GF-D8 (cell line): ENCODE measurements around the gene IGFBP6.
"Not testable (repeated sequence)": the region's sequence is repeated elsewhere in the genome, so short reads cannot be mapped to it uniquely, and the experiment has no call there.

Experiments
- DNase-seq: peaks from one replicate; lab custom pipeline; 2025; lab: John Stamatoyannopoulos, UW

IGFBP6 gene

DNA sequence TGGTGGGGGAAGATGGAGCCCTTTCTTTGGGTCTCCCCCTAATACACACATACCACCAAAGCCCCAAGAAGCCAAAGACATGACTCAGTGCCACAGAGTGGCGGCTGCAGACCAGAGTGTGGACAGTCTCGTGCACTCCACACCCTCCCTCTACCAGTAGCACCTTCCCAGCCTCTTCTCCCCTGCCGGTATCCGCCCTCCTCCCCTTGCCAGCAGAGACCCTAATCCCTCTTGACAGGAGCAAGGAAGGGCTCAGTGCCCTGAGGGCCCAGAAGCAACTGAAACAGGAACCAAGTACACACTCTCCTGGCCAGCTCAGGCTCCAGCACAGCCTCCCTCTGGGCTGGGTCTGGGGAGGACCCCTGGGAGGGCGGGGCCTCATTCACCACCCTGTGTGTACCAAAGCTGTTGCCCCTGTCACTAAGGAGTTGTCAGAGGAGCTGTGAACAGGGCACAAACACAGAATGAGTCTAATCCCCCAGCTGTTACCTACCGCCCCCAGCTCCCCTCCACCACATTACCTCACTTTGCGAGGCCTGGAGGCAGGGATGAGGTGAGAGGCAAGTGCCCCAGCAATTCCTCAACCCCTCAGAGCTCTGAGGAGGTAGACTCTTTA lies 26.5 kb upstream of the IGFBP6 start:
- no peak for DNase-seq

DNA sequence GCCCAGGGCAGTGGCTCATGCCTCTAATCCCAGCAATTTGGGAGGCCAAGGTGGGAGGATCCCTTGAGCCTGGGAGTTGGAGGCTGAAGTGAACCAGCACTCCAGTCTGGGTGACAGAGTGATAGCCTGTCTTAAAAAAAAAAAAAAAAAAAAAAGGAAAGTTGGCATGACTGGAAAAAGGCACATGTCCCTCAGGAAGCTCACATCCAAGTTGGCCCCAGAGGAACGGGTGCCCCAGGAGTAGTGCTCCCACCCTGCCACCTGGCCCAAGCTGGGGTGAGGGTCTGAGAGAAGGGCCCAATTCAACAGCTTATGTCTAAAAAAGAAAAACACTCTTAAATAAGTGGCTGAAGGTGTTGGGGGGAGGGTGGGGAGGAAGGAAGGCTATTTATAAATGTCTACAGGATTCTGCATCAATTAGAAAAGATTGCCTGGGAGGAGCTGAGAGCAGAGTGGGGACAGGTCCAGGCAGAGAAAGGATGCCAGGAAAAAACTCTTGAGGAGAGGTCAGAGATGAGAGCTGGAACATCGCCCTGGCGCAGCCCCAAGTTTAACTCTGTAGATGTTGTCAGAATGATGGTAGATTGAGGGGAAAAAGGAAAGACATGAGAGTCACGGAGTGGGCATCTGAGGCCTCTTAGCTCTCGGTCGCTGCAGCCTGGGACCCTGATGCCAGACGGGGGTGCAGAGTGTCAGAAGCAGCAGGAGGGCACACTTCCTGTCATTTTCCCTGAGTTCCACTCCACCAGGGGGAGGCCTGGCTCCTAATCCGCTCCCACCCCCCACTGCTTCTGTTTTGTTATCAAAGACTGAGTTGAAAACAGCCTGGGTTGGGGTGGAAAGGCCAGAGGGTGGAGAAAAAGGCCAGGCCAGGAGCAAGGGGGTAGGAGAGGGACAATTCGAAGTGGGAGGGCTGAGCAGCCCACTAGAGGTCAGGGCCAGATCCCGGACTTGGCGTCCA lies 25.6 kb upstream of the IGFBP6 start:
- no peak for DNase-seq

DNA sequence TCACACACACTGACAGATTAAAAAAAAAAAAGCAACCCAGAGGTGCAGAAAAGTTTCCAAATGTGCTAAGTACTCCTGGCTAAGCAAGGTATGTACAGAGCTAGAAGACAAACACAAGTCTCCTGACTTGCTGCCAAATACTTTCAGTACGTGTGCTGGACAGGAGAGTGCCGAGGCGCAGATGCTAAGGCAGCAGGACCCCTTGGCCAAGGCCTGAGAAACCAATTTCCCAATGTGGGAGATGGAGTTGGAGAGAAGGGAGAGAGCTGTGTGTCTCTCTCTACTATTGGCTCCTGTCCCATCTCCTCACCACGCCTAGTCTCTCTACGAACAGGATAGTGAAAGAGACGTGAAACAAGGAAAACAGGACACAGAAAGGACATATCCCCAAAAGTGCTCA lies 23.6 kb upstream of the IGFBP6 start:
- no peak for DNase-seq

DNA sequence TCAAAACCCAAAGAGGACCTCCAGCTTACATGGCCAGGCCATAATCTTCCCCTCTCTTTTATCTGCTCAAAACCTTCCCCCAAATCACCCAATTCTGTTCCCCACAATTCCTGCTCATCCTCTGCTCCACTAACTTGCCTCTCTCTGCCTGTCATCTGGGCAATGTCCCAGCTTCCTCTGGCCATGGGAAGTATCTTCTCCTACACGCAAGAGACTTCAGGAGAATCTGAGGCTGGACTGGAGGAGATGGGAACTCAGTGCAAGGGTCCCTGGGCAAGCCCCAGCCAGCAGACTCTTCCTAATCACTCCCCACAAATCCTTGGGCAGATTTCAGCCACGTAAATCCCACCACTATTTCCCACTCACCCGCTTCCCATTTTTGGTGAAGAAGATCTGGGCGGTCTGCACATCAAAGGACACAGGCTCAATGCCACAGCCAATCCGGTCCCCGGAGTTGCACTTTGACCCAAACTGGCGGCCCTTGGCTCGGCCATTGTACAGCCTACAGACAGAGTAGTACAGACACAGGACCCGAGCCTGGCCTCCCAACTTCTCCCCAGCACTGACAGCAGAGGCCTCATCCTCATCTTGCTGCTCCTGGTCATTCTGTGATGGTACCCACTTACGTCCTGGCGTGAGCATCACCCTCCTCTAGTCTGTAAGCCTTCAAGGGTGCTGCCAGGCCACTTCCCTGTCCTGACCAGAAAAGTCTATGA lies 23.0 kb upstream of the IGFBP6 start:
- DNase-seq, result no peak

DNA sequence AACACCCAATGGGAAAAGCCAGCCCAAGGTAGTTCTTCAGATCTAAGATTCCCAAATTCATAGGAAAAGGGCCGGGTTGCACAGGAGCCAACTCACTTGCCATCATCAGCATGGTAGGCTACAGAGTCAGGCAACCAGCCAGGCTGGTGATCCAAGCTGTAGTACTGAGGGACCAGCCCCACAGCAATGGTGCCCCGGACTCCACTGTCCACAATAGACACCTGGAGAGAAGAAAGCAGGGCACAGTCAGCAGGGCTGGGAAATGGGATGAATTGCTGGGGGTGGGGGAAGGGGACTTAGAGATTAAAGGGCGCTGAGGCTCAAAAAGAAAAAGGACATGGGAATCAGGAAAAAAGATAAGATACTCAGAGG lies 22.5 kb upstream of the IGFBP6 start:
- no peak for DNase-seq

DNA sequence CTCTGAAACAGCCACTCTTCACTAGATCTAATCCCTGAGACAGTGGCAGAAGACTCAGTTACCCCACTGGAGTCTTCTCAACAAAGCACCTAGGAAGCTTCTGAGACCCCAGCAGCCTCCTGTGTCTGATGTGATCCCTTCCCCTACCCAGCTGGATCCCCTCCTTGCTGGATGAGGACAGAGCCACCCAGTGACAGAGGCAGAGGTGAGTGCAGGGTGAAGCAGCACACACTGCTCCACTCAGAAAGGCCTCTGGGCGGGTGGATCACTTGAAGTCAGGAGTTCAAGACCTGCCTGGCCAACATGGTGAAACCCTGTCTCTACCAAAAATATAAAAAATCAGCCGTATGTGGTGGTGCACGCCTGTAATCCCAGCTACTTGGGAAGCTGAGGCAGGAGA lies 21.0 kb upstream of the IGFBP6 start:
- no peak for DNase-seq

DNA sequence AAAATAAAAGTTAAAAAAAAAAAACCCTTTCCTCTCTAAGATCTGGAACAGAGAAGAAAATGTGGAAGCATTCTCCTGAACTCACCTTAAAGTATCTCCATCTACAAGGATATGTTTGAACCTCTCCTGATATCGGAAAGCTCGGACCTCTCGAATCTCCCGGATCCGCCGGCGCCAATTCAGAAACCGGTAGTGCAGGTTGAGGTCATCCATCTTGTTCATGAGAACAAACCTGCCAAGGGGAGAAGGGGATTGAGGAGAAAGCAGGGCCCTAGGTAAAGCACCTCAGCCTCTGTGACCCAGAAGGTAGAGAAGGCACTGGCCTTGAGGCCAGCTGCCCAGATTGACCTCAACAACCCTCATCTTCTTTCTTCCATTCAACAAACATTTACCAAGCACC lies 20.4 kb upstream of the IGFBP6 start:
- no peak for DNase-seq

DNA sequence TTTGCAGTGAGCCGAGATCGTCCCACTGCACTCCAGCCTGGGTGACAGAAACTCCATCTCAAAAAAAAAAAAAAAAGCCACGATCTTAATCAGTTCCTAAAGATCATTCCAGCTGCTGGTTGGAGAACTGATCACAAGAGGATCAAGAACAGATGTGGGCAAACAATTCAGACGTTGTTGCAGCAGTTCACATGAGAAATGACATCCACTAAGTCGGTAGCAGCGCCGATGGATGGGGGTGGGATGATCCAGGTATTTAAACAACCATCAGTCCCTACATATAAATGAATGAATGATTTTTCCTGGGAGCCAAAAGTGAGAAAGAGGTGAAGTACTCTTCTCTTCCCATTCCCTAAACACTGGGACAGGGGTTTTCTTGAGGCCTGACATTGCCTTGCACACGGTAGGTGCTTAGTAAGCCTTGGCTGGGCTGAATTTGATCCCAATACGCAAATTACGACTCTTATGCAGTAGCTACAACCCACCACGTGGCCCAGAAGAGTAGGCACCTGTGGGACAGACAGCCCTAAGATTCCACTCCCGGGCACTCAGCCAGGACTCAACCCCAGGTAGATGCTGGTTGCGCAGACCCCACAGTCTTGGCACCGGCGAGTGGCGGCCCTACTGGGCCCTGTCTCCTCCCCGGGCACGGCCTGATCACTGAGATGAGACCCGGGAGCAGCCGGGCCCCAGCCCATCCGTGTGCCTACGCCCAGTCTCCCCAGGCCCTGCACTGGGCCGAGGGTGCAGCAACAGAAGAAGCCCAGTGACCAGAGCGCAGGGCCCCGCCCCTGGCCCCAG lies 18.8 kb upstream of the IGFBP6 start:
- no peak for DNase-seq

DNA sequence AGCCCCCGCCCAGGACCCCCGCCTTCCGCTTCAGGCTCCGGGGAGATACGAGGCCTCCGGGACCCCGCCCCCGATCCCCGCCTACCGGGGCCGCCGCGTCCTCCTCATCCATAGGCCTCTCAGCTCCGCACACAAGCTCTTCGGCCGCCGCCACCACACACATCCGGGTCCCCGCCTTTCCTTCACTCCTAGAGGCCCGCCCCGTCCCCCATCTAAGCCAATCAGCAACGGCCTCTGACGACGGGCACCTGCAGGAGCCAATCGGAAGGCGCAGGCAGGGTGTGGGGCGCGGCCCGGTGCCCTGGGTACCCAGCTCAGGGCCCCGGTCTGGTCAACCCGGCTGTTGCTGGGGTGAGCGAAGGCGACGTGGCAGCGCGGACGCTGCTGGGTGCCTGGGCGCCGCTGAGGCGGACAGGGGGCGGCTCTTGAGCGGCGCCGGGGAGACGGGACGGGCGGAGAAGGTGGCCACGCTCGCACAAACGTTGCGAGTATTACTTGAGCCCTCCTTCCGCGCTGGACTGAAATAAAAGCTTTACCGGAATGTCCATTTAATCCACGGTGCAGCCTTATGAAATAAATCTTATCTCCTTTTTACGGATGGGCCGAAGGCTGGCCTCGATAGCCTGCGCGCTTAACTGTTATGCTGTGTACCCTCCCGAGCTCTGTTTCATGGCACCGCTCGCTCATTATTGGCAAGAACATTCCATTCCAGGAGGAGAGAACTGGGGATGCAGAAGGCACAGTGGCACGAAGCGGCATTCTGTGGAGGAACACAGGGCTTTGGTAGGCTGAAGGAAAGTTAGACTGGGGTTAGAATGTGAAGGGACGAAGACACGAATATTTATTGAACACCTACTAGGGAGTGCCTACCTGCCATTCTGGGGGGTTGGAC lies 18.0 kb upstream of the IGFBP6 start, which contains the start of gene SPRYD3:
TSS of gene SPRYD3 (minus strand) at position 165 of the 892 bp plus-strand sequence. CDS start at position 108, 57 bp downstream.
- DNase-seq, result peak; percentile 87

DNA sequence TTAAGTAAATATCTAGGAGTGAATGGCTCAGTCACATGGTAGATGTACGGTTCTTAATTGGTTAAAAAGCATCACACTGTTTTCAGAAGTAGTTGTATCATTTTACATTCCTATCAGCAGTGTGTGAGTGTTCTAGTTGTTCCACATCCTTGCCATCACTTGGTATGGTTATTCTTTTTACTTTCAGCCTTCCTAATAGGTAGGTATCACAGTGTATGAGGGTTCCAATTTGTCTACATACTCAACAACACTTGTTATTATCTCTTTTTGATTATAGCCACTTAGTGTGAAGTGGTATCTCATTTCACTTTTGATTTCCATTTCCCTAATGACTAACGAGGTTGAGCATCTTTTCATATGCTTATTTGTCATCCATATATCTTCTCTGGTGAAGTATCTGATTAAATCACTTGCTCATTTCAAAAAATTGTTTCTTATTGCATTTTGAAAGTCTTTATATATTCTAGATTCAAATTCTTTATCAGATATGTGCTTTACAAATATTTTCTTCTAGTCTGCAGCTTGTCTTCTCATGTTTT lies 14.8 kb upstream of the IGFBP6 start:
- no peak for DNase-seq

DNA sequence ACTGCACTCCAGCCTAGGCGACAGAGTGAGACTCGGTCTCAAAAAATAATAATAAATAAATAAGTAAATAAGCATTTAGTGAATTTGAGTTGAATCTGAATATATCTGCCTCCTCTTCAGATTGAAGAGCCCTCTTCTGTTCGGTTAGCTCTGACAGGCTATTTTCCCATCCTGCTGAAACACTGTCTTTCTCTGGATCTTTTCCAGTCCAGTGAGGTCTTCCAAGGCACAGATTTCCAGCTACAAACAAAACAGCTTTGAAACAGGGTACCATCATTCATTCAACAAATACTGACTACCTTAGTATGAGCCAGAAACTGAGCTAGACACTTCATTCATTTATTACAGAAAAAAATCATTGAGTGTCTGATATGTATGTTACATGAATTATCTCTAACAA lies 11.1 kb upstream of the IGFBP6 start:
- no peak for DNase-seq

DNA sequence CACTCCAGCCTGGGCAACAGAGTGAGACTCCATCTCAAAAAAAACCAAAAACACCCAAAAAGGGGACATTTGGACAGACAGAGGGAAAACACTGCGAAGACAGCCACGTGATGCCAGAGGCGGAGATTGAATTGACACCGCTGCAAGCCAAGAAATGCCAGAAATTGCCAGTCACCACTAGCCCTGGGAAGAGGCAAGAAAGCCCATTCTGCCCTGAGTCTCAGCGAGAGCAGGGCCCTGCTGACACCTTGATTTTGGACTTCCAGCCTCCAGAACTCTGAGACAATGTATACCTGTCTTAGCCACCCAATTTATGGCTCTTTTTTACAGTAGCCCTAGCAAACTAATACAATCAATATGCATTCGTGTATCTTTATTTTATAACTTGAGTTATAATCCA lies 7.4 kb upstream of the IGFBP6 start:
- DNase-seq, result no peak

DNA sequence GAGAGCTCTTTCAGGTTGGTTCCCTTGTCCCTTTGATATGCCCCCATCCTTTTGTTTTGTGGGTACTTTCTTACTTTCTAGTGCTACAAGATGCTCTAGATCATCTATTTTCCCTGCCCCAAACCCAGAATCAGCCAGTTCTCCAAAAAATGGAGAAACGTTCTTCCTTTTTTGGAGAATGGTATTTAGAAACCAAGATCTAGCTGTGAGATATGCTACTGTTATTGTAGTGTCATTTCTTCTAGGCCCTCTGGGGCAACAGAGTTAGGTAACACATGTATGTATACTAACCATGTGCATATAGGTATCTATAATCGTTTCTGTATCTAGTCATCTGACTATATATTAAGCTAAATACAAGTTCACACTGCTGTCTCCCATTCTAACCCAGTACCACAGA lies 6.9 kb upstream of the IGFBP6 start:
- DNase-seq, result no peak

DNA sequence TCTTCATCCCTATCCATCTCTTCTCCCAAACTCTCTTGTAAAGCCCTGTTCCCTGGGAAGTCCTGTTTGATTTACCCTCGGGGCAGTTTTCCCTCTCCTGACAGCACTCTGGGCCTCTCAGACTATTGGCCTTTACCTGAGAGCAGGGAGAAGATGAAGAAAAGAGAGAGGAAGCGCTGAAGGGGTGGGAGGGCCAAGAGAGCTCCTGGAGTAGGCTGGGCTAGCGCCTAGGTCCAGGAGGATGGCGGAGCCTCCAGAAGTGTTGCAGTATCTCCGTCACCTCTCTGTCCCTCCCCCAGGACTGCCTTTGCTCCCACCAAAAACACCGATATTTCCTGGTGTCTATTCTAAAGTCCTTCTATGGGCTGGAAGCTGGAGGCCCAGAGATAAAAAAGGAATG lies 5.7 kb upstream of the IGFBP6 start:
- DNase-seq, result no peak

DNA sequence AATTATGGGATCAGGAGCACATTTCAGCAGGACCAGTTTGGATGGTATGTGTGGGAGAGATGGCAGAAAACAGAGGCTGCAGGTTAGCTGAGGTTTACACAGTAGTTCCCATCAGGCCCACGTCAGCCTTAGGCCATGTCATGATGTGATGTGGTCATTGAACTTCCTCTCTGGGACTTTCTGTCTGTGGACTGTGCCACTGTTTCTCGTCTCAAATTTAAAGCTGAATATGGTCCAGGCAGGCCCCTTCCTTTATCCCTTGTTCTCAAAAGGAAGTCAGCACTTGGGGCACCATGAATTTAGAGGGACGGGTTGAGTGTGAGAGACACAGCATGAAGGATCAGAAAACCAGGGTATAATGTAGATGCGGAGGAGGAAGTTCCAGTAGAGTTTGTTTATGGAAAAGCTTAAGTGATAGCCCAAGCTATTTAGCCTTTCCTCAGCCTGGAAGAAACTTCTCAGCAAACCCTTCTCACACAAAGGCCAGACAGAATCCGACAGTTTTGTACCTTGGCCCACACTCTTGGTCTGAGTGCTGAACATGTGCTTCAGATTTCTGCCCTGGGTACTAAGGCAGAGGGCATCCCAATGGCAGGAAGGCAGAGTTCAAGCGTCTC lies 3.6 kb upstream of the IGFBP6 start:
- no peak for DNase-seq

DNA sequence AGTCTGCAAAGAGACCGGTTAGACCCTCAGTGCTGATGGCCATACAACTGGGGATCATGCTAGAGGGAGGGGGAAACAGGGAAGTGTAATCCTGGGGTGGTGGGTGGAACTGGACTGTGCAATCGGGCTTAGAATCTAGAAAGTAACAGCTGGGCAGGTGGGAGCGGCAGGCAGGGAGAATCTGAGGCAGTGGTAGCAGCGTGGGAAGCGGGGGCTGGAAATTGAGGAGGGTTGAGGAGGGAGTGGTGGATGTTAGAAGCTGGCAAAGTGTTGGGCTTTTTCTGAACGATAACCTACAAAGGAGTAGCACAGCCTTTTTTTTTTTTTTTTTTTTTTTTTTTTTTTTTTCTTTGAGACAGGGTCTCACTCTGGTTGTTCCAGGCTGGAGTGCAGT lies 3.1 kb upstream of the IGFBP6 start:
- no peak for DNase-seq

DNA sequence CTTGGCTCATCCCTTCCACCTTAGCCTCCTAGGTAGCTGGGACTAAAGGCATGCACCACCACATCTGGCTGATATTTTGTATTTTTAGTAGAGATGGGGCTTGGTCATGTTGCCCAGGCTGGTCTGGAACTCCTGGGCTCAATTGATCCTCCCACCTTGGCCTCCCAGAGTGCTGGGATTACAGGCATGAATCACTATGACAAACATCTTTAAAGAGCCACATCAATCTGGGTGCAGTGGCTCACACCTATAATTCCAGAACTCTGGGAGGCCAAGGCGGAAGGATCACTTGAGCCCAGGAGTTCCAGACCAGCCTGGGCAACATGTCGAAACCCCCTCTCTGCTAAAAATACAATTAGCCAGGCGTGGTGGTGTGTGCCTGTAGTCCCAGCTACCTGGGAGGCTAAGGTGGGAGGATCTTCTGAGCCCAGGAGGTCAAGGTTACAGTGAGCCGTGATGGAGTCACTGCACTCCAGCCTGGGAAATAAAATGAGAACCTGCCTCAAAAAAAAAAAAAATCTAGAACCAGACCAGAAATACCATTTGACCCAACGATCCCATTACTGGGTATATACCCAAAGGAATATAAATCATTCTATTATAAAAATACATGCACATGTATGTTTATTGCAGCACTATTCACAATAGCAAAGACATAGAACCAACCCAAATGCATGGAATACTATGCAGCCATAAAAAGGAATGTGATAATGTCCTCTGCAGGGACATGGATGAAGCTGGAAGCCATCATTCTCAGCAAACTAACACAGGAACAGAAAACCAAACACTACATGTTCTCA lies 2.5 kb upstream of the IGFBP6 start:
- not testable (repeated sequence) for DNase-seq

DNA sequence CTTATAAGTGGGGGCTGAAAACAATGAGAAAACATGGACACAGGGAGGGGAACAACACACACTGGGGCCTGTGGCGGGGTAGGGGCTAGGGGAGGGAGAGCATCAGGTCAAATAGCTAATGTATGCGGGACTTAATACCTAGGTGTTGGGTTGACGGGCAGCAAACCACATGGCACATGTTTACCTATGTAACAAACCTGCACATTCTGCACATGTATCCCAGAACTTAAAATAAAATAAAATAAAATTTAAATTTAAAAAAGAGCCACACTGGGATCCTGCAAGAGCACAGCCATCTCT lies 1.9 kb upstream of the IGFBP6 start:
- DNase-seq, result not testable (repeated sequence)

DNA sequence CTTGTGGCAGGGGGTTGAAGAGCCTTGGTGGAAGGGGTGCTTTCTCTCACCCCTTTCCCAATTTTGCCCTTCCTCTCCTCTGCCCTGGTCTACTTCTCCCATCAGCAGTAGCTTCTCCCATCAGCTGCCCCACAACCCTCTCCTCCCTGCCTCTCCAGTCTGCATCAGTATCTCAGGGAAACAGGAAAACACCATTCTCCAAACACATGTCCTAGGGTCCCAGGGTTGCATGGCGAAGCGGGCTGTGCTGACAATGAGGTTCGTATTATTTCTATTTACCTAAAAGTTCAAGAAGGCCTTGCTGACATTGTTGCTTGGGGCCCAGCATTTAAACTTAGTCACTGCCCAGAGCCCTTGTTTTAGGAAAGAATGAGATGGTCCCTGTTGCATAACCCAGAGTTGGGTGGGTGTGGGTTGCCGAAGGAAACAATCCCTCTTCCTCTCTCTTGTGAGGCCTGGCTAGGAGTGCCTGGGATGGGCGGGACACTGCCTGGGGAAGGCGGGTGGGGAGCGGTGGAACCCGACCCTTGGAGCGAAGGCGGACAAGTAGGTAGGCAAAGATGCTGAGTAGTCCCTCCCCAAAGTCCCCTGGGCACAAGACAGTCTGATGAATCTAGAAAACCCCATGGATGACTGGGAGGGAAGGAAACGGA lies 1.3 kb upstream of the IGFBP6 start:
- DNase-seq, result no peak
